Measurements from ENCODE around the gene LSAMP. TPM values are rescaled to one million over a fixed set of nuclear protein-coding genes. Genes with fewer than 3 reads are reported as not detected.

LSAMP gene
- total RNA-seq, 1 donor from 2014 or later, result 18.0 TPM

- Histone ChIP-seq H3K4me1 (peaks cover 10% of the 10 kb centered on the region), H2AFZ (replicated peaks) (no peak overlapping the region), H3K79me2 (ENCODE audit: low read depth) (no peaks in the 10 kb centered on the region), H3K9ac (no peak overlapping the region), H3K4me3 (no peak overlapping the region), H4K20me1 (ENCODE audit: low read depth) (no peaks in the 10 kb centered on the region), H3K27me3 (no peaks in the 10 kb centered on the region), H3F3A (ENCODE audit: low read depth) (no peaks in the 10 kb centered on the region), H3K36me3 (no peaks in the 10 kb centered on the region), H3K27ac (no peak overlapping the region), H3K9me3 (ENCODE audit: low read depth) (no peaks in the 10 kb centered on the region), H3K4me2 (no peak overlapping the region)
- no peak for DNase-seq (ENCODE audit: low spot score)
- Mint-ChIP-seq H3K36me3 (no peaks in the 10 kb centered on the region), H3K4me1 (peaks cover 25% of the 10 kb centered on the region), H3K4me3 (no peak overlapping the region), H3K9me3 (no peaks in the 10 kb centered on the region), H3K27me3 (ENCODE audit: insufficient read depth, low read depth) (peaks cover 2% of the 10 kb centered on the region), H3K27ac (no peak overlapping the region)
- TF ChIP-seq CTCF (IDR thresholded peaks at IDR 0.05) (no peak), EZH2phosphoT487 (IDR thresholded peaks at IDR 0.05) (no peak), EZH2 (IDR thresholded peaks at IDR 0.05) (no peak)
Observed at GRCh38 chr3:116165135-116165534, 280.2 kb downstream of the LSAMP start.

GRCh38 chr3:116164039-116164438 is 281.2 kb downstream of the LSAMP start:
- Histone ChIP-seq H3K27me3 (no peaks in the 10 kb centered on the region), H3K4me1 (peaks cover 10% of the 10 kb centered on the region), H2AFZ (replicated peaks) (no peak overlapping the region), H3K9ac (no peak overlapping the region), H3K79me2 (ENCODE audit: low read depth) (no peaks in the 10 kb centered on the region), H3K4me2 (no peak overlapping the region), H4K20me1 (ENCODE audit: low read depth) (no peaks in the 10 kb centered on the region), H3K4me3 (no peak overlapping the region), H3K36me3 (no peaks in the 10 kb centered on the region), H3F3A (ENCODE audit: low read depth) (no peaks in the 10 kb centered on the region), H3K9me3 (ENCODE audit: low read depth) (no peaks in the 10 kb centered on the region), H3K27ac (no peak overlapping the region)
- TF ChIP-seq CTCF (IDR thresholded peaks at IDR 0.05) (no peak), EZH2 (IDR thresholded peaks at IDR 0.05) (no peak), EZH2phosphoT487 (IDR thresholded peaks at IDR 0.05) (no peak)
- H3K27ac Mint-ChIP-seq, result no peak overlapping the region
- peaks cover 25% of the 10 kb centered on the region for H3K4me1 Mint-ChIP-seq
- no peak for DNase-seq (ENCODE audit: low spot score)
- H3K9me3 Mint-ChIP-seq, result peaks cover 5% of the 10 kb centered on the region
- peaks cover 2% of the 10 kb centered on the region for H3K36me3 Mint-ChIP-seq
- no peak overlapping the region for H3K4me3 Mint-ChIP-seq
- H3K27me3 Mint-ChIP-seq (ENCODE audit: insufficient read depth, low read depth), result peaks cover 2% of the 10 kb centered on the region

- Mint-ChIP-seq H3K9me3 (peaks cover 13% of the 10 kb centered on the region), H3K4me3 (no peak overlapping the region), H3K27ac (no peak overlapping the region), H3K27me3 (ENCODE audit: insufficient read depth, low read depth) (no peaks in the 10 kb centered on the region), H3K4me1 (peaks cover 19% of the 10 kb centered on the region), H3K36me3 (peaks cover 2% of the 10 kb centered on the region)
- H3K27me3 ChIP-seq, result no peaks in the 10 kb centered on the region
- no peaks in the 10 kb centered on the region for H3K79me2 ChIP-seq (ENCODE audit: low read depth)
- H3K36me3 ChIP-seq, result no peaks in the 10 kb centered on the region
- DNase-seq (ENCODE audit: low spot score), result no peak
- H3K4me1 ChIP-seq, result peaks cover 10% of the 10 kb centered on the region
- no peak overlapping the region for H3K4me3 ChIP-seq
- H3K27ac ChIP-seq, result no peak overlapping the region
- H3K9ac ChIP-seq, result no peak overlapping the region
- H3K4me2 ChIP-seq, result no peak overlapping the region
- no peak overlapping the region for H2AFZ ChIP-seq (replicated peaks)
- TF ChIP-seq EZH2phosphoT487 (IDR thresholded peaks at IDR 0.05), result no peak
- TF ChIP-seq EZH2 (IDR thresholded peaks at IDR 0.05), result no peak
- TF ChIP-seq CTCF (IDR thresholded peaks at IDR 0.05), result no peak
- H3F3A ChIP-seq (ENCODE audit: low read depth), result no peaks in the 10 kb centered on the region
- H4K20me1 ChIP-seq (ENCODE audit: low read depth), result no peaks in the 10 kb centered on the region
- no peaks in the 10 kb centered on the region for H3K9me3 ChIP-seq (ENCODE audit: low read depth)
Observed at GRCh38 chr3:116161575-116162525, 283.4 kb downstream of the LSAMP start.

Measured in neural progenitor cell (in vitro differentiated cells).